ENCODE results near the gene RSPH10B2. TPM values are rescaled to one million over a fixed set of nuclear protein-coding genes. Genes with fewer than 3 reads are reported as not detected.
"Not testable (repeated sequence)": the region's sequence is repeated elsewhere in the genome, so short reads cannot be mapped to it uniquely, and the experiment has no call there.

RSPH10B2 gene
- total and polyA plus RNA-seq, 4 donors: 0.21 to 0.39 TPM; not detected in 2

- H3K9me3 ChIP-seq (ENCODE audit: control insufficient read depth, low read length); H3K27ac ChIP-seq (ENCODE audit: low read depth in 1 of 2, low read length in 2 of 2); H3K36me3 ChIP-seq (ENCODE audit: control insufficient read depth in 1 of 2, insufficient read depth in 2 of 2, low read length in 1 of 2); intact Hi-C loops (cut with DNase I); H3K4me1 ChIP-seq (ENCODE audit: control insufficient read depth in 1 of 2, insufficient read depth in 2 of 2, low read length in 2 of 2); H3K27me3 ChIP-seq (ENCODE audit: control insufficient read depth in 1 of 2, insufficient read depth in 2 of 2, low read length in 1 of 2): not testable (repeated sequence)
- H3K4me3 ChIP-seq (ENCODE audit: low read length in 2 of 2): peak within 1 kb of the TSS in 1 of 2 donors; percentile 52
- WGBS, 2 donors: 1 to 2% methylated on average over 24 to 26 of the region's 35 CpGs
- ATAC-seq (ENCODE audit: low FRiP score) (peak; percentile 95), DNase-seq (peak; percentile 93 to 96)
Measured at GRCh38 chr7:6826151-6826550, 72.2 kb downstream of the RSPH10B2 start, which contains the start of gene CCZ1B. TSS of gene CCZ1B (minus strand) at chr7:6826275. CDS start at chr7:6826197, 78 bp downstream.

- 49 to 62% methylated on average over 11 to 12 of the region's 12 CpGs for WGBS, 2 donors
- ATAC-seq (ENCODE audit: low FRiP score); H3K9me3 ChIP-seq (ENCODE audit: control insufficient read depth, low read length); H3K27me3 ChIP-seq (ENCODE audit: control insufficient read depth in 1 of 2, insufficient read depth in 2 of 2, low read length in 1 of 2); intact Hi-C loops (cut with DNase I); H3K4me1 ChIP-seq (ENCODE audit: control insufficient read depth in 1 of 2, insufficient read depth in 2 of 2, low read length in 2 of 2); H3K27ac ChIP-seq (ENCODE audit: low read depth in 1 of 2, low read length in 2 of 2); H3K4me3 ChIP-seq (ENCODE audit: low read length in 2 of 2); DNase-seq; H3K36me3 ChIP-seq (ENCODE audit: control insufficient read depth in 1 of 2, insufficient read depth in 2 of 2, low read length in 1 of 2): not testable (repeated sequence)
Measured at GRCh38 chr7:6827180-6827579, 73.3 kb downstream of the RSPH10B2 start.

GRCh38 chr7:6829616-6830015 is 75.7 kb downstream of the RSPH10B2 start:
- H3K9me3 ChIP-seq (ENCODE audit: control insufficient read depth, low read length); H3K27ac ChIP-seq (ENCODE audit: low read depth in 1 of 2, low read length in 2 of 2); DNase-seq; H3K4me1 ChIP-seq (ENCODE audit: control insufficient read depth in 1 of 2, insufficient read depth in 2 of 2, low read length in 2 of 2); ATAC-seq (ENCODE audit: low FRiP score); H3K4me3 ChIP-seq (ENCODE audit: low read length in 2 of 2); H3K36me3 ChIP-seq (ENCODE audit: control insufficient read depth in 1 of 2, insufficient read depth in 2 of 2, low read length in 1 of 2); intact Hi-C loops (cut with DNase I); H3K27me3 ChIP-seq (ENCODE audit: control insufficient read depth in 1 of 2, insufficient read depth in 2 of 2, low read length in 1 of 2): not testable (repeated sequence)
- WGBS, 2 donors: 56 to 76% methylated on average over 3 to 4 of the region's 5 CpGs

GRCh38 chr7:6830026-6830425 is 76.1 kb downstream of the RSPH10B2 start:
- H3K36me3 ChIP-seq (ENCODE audit: control insufficient read depth in 1 of 2, insufficient read depth in 2 of 2, low read length in 1 of 2); H3K4me3 ChIP-seq (ENCODE audit: low read length in 2 of 2); intact Hi-C loops (cut with DNase I); H3K27ac ChIP-seq (ENCODE audit: low read depth in 1 of 2, low read length in 2 of 2); H3K27me3 ChIP-seq (ENCODE audit: control insufficient read depth in 1 of 2, insufficient read depth in 2 of 2, low read length in 1 of 2); H3K4me1 ChIP-seq (ENCODE audit: control insufficient read depth in 1 of 2, insufficient read depth in 2 of 2, low read length in 2 of 2); ATAC-seq (ENCODE audit: low FRiP score); H3K9me3 ChIP-seq (ENCODE audit: control insufficient read depth, low read length); DNase-seq: not testable (repeated sequence)
- 44 to 62% methylated on average over 6 of the region's 6 CpGs for WGBS, 2 donors

- Histone ChIP-seq H3K4me1 (ENCODE audit: control insufficient read depth in 1 of 2, insufficient read depth in 2 of 2, low read length in 2 of 2) (no peaks in the 10 kb centered on the region), H3K9me3 (ENCODE audit: control insufficient read depth, low read length) (no peaks in the 10 kb centered on the region), H3K4me3 (ENCODE audit: low read length in 2 of 2) (no peak overlapping the region), H3K27me3 (ENCODE audit: control insufficient read depth in 1 of 2, insufficient read depth in 2 of 2, low read length in 1 of 2) (no peaks in the 10 kb centered on the region), H3K36me3 (ENCODE audit: control insufficient read depth in 1 of 2, insufficient read depth in 2 of 2, low read length in 1 of 2) (no peaks in the 10 kb centered on the region), H3K27ac (ENCODE audit: low read depth in 1 of 2, low read length in 2 of 2) (no peak overlapping the region)
- DNase-seq (no peak), ATAC-seq (ENCODE audit: low FRiP score) (no peak)
- 75 to 81% methylated on average over 7 of the region's 7 CpGs for WGBS, 2 donors
- intact Hi-C loops (cut with DNase I): no loop called here
Measured at GRCh38 chr7:6831018-6831725, 77.3 kb downstream of the RSPH10B2 start.

GRCh38 chr7:6833636-6834035 is 79.7 kb downstream of the RSPH10B2 start:
- no peak for DNase-seq
- no peak for ATAC-seq (ENCODE audit: low FRiP score)
- intact Hi-C loops (cut with DNase I): no loop called here
- H3K4me3 ChIP-seq (ENCODE audit: low read length in 2 of 2): no peak overlapping the region
- no peaks in the 10 kb centered on the region for H3K27me3 ChIP-seq (ENCODE audit: control insufficient read depth in 1 of 2, insufficient read depth in 2 of 2, low read length in 1 of 2)
- H3K9me3 ChIP-seq (ENCODE audit: control insufficient read depth, low read length): no peaks in the 10 kb centered on the region
- no peaks in the 10 kb centered on the region for H3K4me1 ChIP-seq (ENCODE audit: control insufficient read depth in 1 of 2, insufficient read depth in 2 of 2, low read length in 2 of 2)
- WGBS, 2 donors: 87% methylated on average over 6 of the region's 6 CpGs
- H3K36me3 ChIP-seq (ENCODE audit: control insufficient read depth in 1 of 2, insufficient read depth in 2 of 2, low read length in 1 of 2): no peaks in the 10 kb centered on the region
- no peak overlapping the region for H3K27ac ChIP-seq (ENCODE audit: low read depth in 1 of 2, low read length in 2 of 2)

- not testable (repeated sequence) for H3K9me3 ChIP-seq (ENCODE audit: control insufficient read depth, low read length); ATAC-seq (ENCODE audit: low FRiP score); H3K27ac ChIP-seq (ENCODE audit: low read depth in 1 of 2, low read length in 2 of 2)
Measured at GRCh38 chr7:6835521-6835920, 81.6 kb downstream of the RSPH10B2 start.

GRCh38 chr7:6837081-6837480 is 83.2 kb downstream of the RSPH10B2 start:
- WGBS, 2 donors: 91% methylated on average over 10 of the region's 10 CpGs
- H3K27ac ChIP-seq (ENCODE audit: low read depth in 1 of 2, low read length in 2 of 2); ATAC-seq (ENCODE audit: low FRiP score); H3K4me1 ChIP-seq (ENCODE audit: control insufficient read depth in 1 of 2, insufficient read depth in 2 of 2, low read length in 2 of 2); H3K4me3 ChIP-seq (ENCODE audit: low read length in 2 of 2); H3K27me3 ChIP-seq (ENCODE audit: control insufficient read depth in 1 of 2, insufficient read depth in 2 of 2, low read length in 1 of 2); intact Hi-C loops (cut with DNase I); DNase-seq; H3K36me3 ChIP-seq (ENCODE audit: control insufficient read depth in 1 of 2, insufficient read depth in 2 of 2, low read length in 1 of 2); H3K9me3 ChIP-seq (ENCODE audit: control insufficient read depth, low read length): not testable (repeated sequence)

More at GRCh38 chr7:6835521-6835920, 81.6 kb downstream of the RSPH10B2 start:
- H3K4me1 ChIP-seq (ENCODE audit: control insufficient read depth in 1 of 2, insufficient read depth in 2 of 2, low read length in 2 of 2); H3K4me3 ChIP-seq (ENCODE audit: low read length in 2 of 2); H3K36me3 ChIP-seq (ENCODE audit: control insufficient read depth in 1 of 2, insufficient read depth in 2 of 2, low read length in 1 of 2); intact Hi-C loops (cut with DNase I); H3K27me3 ChIP-seq (ENCODE audit: control insufficient read depth in 1 of 2, insufficient read depth in 2 of 2, low read length in 1 of 2); DNase-seq: not testable (repeated sequence)
- 54 to 60% methylated on average over 3 of the region's 3 CpGs for WGBS, 2 donors

GRCh38 chr7:6842278-6842921 is 88.5 kb downstream of the RSPH10B2 start:
- H3K9me3 ChIP-seq (ENCODE audit: control insufficient read depth, low read length); intact Hi-C loops (cut with DNase I); H3K27ac ChIP-seq (ENCODE audit: low read depth in 1 of 2, low read length in 2 of 2); H3K4me1 ChIP-seq (ENCODE audit: control insufficient read depth in 1 of 2, insufficient read depth in 2 of 2, low read length in 2 of 2); DNase-seq; H3K4me3 ChIP-seq (ENCODE audit: low read length in 2 of 2); H3K27me3 ChIP-seq (ENCODE audit: control insufficient read depth in 1 of 2, insufficient read depth in 2 of 2, low read length in 1 of 2); ATAC-seq (ENCODE audit: low FRiP score); H3K36me3 ChIP-seq (ENCODE audit: control insufficient read depth in 1 of 2, insufficient read depth in 2 of 2, low read length in 1 of 2): not testable (repeated sequence)
- WGBS, 2 donors: 69 to 72% methylated on average over 20 of the region's 20 CpGs

Measured in aorta (tissue), 5 donors.